Measurements from ENCODE around the gene ZBTB46.

- TF ChIP-seq CTCF (IDR thresholded peaks at IDR 0.05) = no peak
- no peak for TF ChIP-seq POLR2A (IDR thresholded peaks at IDR 0.05)
Measured at GRCh38 chr20:63712191-63712590, 118.9 kb downstream of the ZBTB46 start.
